HEK293 (cell line): Measurements from ENCODE around the gene PACS2.

Source experiments
- SP2 ChIP-seq: fragments of 450-650 bp; formaldehyde crosslinking; IDR thresholded peaks from 2 replicates; pipeline ENCODE4 v1.5.1; 2016; ENCODE audit warnings: missing biosample characterization, missing genetic modification characterization
- TCF7L2 ChIP-seq: IDR thresholded peaks from 2 replicates; pipeline ENCODE4 v1.6.1; 2011; ENCODE audit warnings: low read depth, mild to moderate bottlenecking, inconsistent platforms, low read length, moderate library complexity, borderline replicate concordance
- ZNF274 ChIP-seq, 2 experiments: fragments of 200-500 bp in 1 of 2; fragments of 450-650 bp in 1 of 2; sonication (Bioruptor generic) in 1 of 2; formaldehyde crosslinking in 1 of 2; IDR thresholded peaks; 2 replicates each; pipeline versions ENCODE4 v1.5.1 to v1.6.1; 2014 to 2016; ENCODE audit warnings: borderline replicate concordance in 1 of 2, inconsistent platforms in 1 of 2, low read length in 1 of 2, missing biosample characterization in 1 of 2, missing genetic modification characterization in 1 of 2
- ZNF391 ChIP-seq: fragments of 450-650 bp; formaldehyde crosslinking; IDR thresholded peaks from 2 replicates; pipeline ENCODE4 v1.5.1; 2016; ENCODE audit warnings: low read depth, missing biosample characterization, missing genetic modification characterization, borderline replicate concordance
- ZNF585B ChIP-seq: fragments of 450-650 bp; formaldehyde crosslinking; IDR thresholded peaks from 2 replicates; pipeline ENCODE4 v1.5.1; 2016; ENCODE audit warnings: missing biosample characterization, missing genetic modification characterization
- ZNF701 ChIP-seq: fragments of 450-650 bp; formaldehyde crosslinking; IDR thresholded peaks from 2 replicates; pipeline ENCODE4 v1.5.1; 2016; ENCODE audit warnings: missing biosample characterization, missing genetic modification characterization
- ZNF776 ChIP-seq: fragments of 450-650 bp; formaldehyde crosslinking; IDR thresholded peaks from 2 replicates; pipeline ENCODE4 v1.5.0; 2017; ENCODE audit warnings: missing biosample characterization, missing genetic modification characterization, borderline replicate concordance
- ZNF843 ChIP-seq: fragments of 450-650 bp; formaldehyde crosslinking; IDR thresholded peaks from 2 replicates; pipeline ENCODE4 v1.5.1; 2016; ENCODE audit warnings: missing biosample characterization, missing genetic modification characterization
- TF ChIP-seq, protein P1 (sequence below): fragments of 450-650 bp; formaldehyde crosslinking; IDR thresholded peaks from 2 replicates; pipeline ENCODE4 v1.5.1; 2016; ENCODE audit warnings: missing biosample characterization, missing genetic modification characterization
- TF ChIP-seq, protein P2 (sequence below): fragments of 450-650 bp; formaldehyde crosslinking; IDR thresholded peaks from 2 replicates; pipeline ENCODE4 v1.5.1; 2016; ENCODE audit warnings: missing biosample characterization, missing genetic modification characterization, low read depth
- TF ChIP-seq, protein P3 (sequence below): fragments of 450-650 bp; formaldehyde crosslinking; optimal IDR thresholded peaks from 2 replicates; pipeline ENCODE3; 2016; ENCODE audit warnings: missing biosample characterization, mild to moderate bottlenecking, missing genetic modification characterization

DNA sequence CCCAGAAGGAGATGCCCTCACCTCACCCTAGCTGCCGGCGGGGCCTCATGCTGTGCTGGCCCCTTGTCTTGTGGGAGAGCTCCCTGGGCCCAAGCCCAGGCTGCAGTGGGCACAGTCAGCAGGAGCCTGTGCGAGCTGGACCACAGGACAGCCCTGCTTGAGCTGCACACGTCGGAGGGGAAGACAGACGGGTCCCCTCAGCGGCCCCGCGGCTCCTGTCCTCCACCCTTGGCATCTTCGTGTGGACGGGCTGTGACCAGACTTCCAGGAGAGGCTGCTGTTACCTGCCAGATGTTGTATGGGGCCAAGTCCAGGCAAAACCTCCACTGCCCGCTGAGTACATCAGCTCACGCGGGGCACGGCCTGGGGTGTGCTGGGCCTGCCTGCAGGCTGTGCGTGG lies 74.4 kb downstream of the PACS2 start:
- TF ChIP-seq, protein P1, sequence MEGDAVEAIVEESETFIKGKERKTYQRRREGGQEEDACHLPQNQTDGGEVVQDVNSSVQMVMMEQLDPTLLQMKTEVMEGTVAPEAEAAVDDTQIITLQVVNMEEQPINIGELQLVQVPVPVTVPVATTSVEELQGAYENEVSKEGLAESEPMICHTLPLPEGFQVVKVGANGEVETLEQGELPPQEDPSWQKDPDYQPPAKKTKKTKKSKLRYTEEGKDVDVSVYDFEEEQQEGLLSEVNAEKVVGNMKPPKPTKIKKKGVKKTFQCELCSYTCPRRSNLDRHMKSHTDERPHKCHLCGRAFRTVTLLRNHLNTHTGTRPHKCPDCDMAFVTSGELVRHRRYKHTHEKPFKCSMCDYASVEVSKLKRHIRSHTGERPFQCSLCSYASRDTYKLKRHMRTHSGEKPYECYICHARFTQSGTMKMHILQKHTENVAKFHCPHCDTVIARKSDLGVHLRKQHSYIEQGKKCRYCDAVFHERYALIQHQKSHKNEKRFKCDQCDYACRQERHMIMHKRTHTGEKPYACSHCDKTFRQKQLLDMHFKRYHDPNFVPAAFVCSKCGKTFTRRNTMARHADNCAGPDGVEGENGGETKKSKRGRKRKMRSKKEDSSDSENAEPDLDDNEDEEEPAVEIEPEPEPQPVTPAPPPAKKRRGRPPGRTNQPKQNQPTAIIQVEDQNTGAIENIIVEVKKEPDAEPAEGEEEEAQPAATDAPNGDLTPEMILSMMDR (tag by site-specific recombination) = no peak
- TF ChIP-seq ZNF701 (tag by site-specific recombination) = no peak
- TF ChIP-seq ZNF274 (IDR thresholded peaks at IDR 0.05; ENCODE audit: low read length) = no peak
- TF ChIP-seq ZNF274 (tag by site-specific recombination; IDR thresholded peaks at IDR 0.05; ENCODE audit: borderline replicate concordance) = no peak
- TF ChIP-seq ZNF776 (tag by site-specific recombination) = no peak
- no peak for TF ChIP-seq ZNF585B (tag by site-specific recombination)
- TF ChIP-seq, protein P2, sequence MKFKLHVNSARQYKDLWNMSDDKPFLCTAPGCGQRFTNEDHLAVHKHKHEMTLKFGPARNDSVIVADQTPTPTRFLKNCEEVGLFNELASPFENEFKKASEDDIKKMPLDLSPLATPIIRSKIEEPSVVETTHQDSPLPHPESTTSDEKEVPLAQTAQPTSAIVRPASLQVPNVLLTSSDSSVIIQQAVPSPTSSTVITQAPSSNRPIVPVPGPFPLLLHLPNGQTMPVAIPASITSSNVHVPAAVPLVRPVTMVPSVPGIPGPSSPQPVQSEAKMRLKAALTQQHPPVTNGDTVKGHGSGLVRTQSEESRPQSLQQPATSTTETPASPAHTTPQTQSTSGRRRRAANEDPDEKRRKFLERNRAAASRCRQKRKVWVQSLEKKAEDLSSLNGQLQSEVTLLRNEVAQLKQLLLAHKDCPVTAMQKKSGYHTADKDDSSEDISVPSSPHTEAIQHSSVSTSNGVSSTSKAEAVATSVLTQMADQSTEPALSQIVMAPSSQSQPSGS (tag by site-specific recombination) = no peak
- TF ChIP-seq, protein P3, sequence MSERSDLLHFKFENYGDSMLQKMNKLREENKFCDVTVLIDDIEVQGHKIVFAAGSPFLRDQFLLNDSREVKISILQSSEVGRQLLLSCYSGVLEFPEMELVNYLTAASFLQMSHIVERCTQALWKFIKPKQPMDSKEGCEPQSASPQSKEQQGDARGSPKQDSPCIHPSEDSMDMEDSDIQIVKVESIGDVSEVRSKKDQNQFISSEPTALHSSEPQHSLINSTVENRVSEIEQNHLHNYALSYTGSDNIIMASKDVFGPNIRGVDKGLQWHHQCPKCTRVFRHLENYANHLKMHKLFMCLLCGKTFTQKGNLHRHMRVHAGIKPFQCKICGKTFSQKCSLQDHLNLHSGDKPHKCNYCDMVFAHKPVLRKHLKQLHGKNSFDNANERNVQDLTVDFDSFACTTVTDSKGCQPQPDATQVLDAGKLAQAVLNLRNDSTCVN = no peak
- no peak for TF ChIP-seq ZNF843
- no peak for TF ChIP-seq TCF7L2
- TF ChIP-seq ZNF391 (tag by site-specific recombination) = no peak
- no peak for TF ChIP-seq SP2 (tag by site-specific recombination)
